HCT116 (cell line): ENCODE results near the gene USP3. TPM values are rescaled to one million over a fixed set of nuclear protein-coding genes. Genes with fewer than 3 reads are reported as not detected.

Source experiments
- ATAC-seq: fragments of 200-7000 bp; cut with Tn5 transposase; 2 replicates; pipeline ENCODE4 v1.9.1; 2020; ENCODE audit warnings: mild to moderate bottlenecking, moderate library complexity
- BruUV-seq: library from RNA; stranded (reverse); fragments of 400-500 nt; replicated peaks from 2 replicates; lab custom pipeline; 2021; lab: Mats Ljungman, UMichigan
- CTCF ChIA-PET: fragments of 300-600 bp; sonication (Branson Sonifier 250); formaldehyde crosslinking; loops from one replicate; lab custom pipeline; 2021; ENCODE audit warnings: antibody characterized with exemption; lab: Charles Lee
- POLR2A ChIA-PET: fragments of 300-600, 350-600 bp; sonication (Branson Sonifier 250); formaldehyde crosslinking; loops from one replicate; lab custom pipeline; 2021; ENCODE audit warnings: antibody characterized with exemption; lab: Charles Lee
- RAD21 ChIA-PET, 2 experiments: fragments of 300-600 bp; sonication (Branson Sonifier 250); formaldehyde crosslinking; loops; one replicate each; lab custom pipeline; 2023; ENCODE audit warnings: low total read pairs in 2 of 2; ENCODE audit not compliant: uncharacterized antibody in 2 of 2, unreplicated experiment in 2 of 2, low non-redundant PET in 1 of 2; lab: Charles Lee
- DNase-seq: peaks from one replicate; pipeline ENCODE4 v3.0.0-alpha.2; 2010; ENCODE audit warnings: low read depth, low spot score
- H2AFZ ChIP-seq: fragments of 200-600 bp; shearing (Covaris generic), sonication (generic); 2 replicates; pipeline ENCODE4 v1.6.1; 2017; ENCODE audit warnings: low read depth, mixed run types, mixed read lengths, antibody characterized with exemption, low read length; ENCODE audit not compliant: poor library complexity, severe bottlenecking
- H3K27ac ChIP-seq: 2 replicates; pipeline ENCODE4 v1.5.1; 2012; ENCODE audit warnings: low read depth, low read length
- H3K27me3 ChIP-seq: fragments of 200-600 bp; sonication (generic); 2 replicates; pipeline ENCODE4 v1.6.1; 2016; ENCODE audit warnings: mixed run types, low read length, mixed read lengths; ENCODE audit not compliant: insufficient read depth
- H3K36me3 ChIP-seq, 2 experiments: fragments of 200-500 bp in 1 of 2; fragments of 200-600 bp in 1 of 2; sonication (Bioruptor generic) in 1 of 2; sonication (generic) in 1 of 2; 2 replicates each; pipeline versions ENCODE4 v1.5.1 to v1.6.1; 2014 to 2016; ENCODE audit warnings: low read length in 2 of 2, inconsistent platforms in 1 of 2, mixed read lengths in 1 of 2, mixed run types in 1 of 2; ENCODE audit not compliant: insufficient read depth in 2 of 2, control insufficient read depth in 1 of 2
- H3K4me1 ChIP-seq, 2 experiments: fragments of 200-600 bp in 1 of 2; sonication (generic) in 1 of 2; 2 replicates each; pipeline versions ENCODE4 v1.5.1 to v1.6.1; 2012 to 2017; ENCODE audit warnings: low read length in 2 of 2, inconsistent platforms in 1 of 2, mild to moderate bottlenecking in 1 of 2, mixed read lengths in 1 of 2, mixed run types in 1 of 2, moderate library complexity in 1 of 2; ENCODE audit not compliant: insufficient read depth in 2 of 2, control insufficient read depth in 1 of 2
- H3K4me2 ChIP-seq: fragments of 200-600 bp; sonication (generic); 2 replicates; pipeline ENCODE4 v1.6.1; 2017; ENCODE audit warnings: mixed run types, low read length, mixed read lengths
- H3K4me3 ChIP-seq, 2 experiments: fragments of 200-600 bp in 1 of 2; sonication (generic) in 1 of 2; replicated peaks in 1 of 2; 2 replicates each; pipeline ENCODE4 v1.5.1; 2011 to 2016; ENCODE audit warnings: low read length in 2 of 2, control low read depth in 1 of 2, low read depth in 1 of 2, mild to moderate bottlenecking in 1 of 2, mixed read lengths in 1 of 2, mixed run types in 1 of 2
- H3K79me2 ChIP-seq: fragments of 200-600 bp; sonication (generic); 2 replicates; pipeline ENCODE4 v1.6.1; 2017; ENCODE audit warnings: mild to moderate bottlenecking, mixed run types, low read length, moderate library complexity, mixed read lengths; ENCODE audit not compliant: insufficient read depth
- H3K9ac ChIP-seq: fragments of 200-600 bp; sonication (generic); 2 replicates; pipeline ENCODE4 v1.6.1; 2016; ENCODE audit warnings: low read length, mixed read lengths
- H3K9me2 ChIP-seq: fragments of 200-600 bp; sonication (generic), shearing (Covaris generic); 2 replicates; pipeline ENCODE4 v1.6.1; 2017; ENCODE audit warnings: mixed run types, mild to moderate bottlenecking, moderate library complexity; ENCODE audit not compliant: insufficient read depth
- H3K9me3 ChIP-seq, 2 experiments: fragments of 200-500 bp in 1 of 2; fragments of 200-600 bp in 1 of 2; sonication (Bioruptor generic) in 1 of 2; sonication (generic) in 1 of 2; 2 replicates each; pipeline ENCODE4 v1.6.1; 2014 to 2017; ENCODE audit warnings: low read length in 2 of 2, mixed read lengths in 2 of 2, inconsistent platforms in 1 of 2, low read depth in 1 of 2, mild to moderate bottlenecking in 1 of 2, mixed run types in 1 of 2, moderate library complexity in 1 of 2; ENCODE audit not compliant: control insufficient read depth in 1 of 2, insufficient read depth in 1 of 2
- H4K20me1 ChIP-seq: fragments of 200-600 bp; sonication (generic), shearing (Covaris generic); 2 replicates; pipeline ENCODE4 v1.6.1; 2017; ENCODE audit warnings: mixed run types, mild to moderate bottlenecking, moderate library complexity; ENCODE audit not compliant: insufficient read depth
- ATF3 ChIP-seq: IDR thresholded peaks from 2 replicates; pipeline ENCODE4 v1.6.1; 2012
- EGR1 ChIP-seq: IDR thresholded peaks from 2 replicates; pipeline ENCODE4 v1.6.1; 2012; ENCODE audit warnings: low read depth
- ELF1 ChIP-seq: IDR thresholded peaks from 2 replicates; pipeline ENCODE4 v1.6.1; 2012; ENCODE audit warnings: low read depth, borderline replicate concordance
- EZH2 ChIP-seq: fragments of 200-600 bp; sonication (generic); IDR thresholded peaks from 2 replicates; pipeline ENCODE4 v1.6.1; 2017; ENCODE audit warnings: antibody characterized with exemption, mixed run types
- EZH2phosphoT487 ChIP-seq: fragments of 200-600 bp; IDR thresholded peaks from 2 replicates; pipeline ENCODE4 v1.6.1; 2018; ENCODE audit warnings: antibody characterized with exemption, borderline replicate concordance
- JUND ChIP-seq: IDR thresholded peaks from 2 replicates; pipeline ENCODE4 v1.6.1; 2012
- MAX ChIP-seq: IDR thresholded peaks from 2 replicates; pipeline ENCODE4 v1.6.1; 2012
- POLR2A ChIP-seq: IDR thresholded peaks from 2 replicates; pipeline ENCODE4 v1.7.0; 2011; ENCODE audit warnings: borderline replicate concordance; ENCODE audit not compliant: insufficient read depth, insufficient read length; ENCODE audit errors: extremely low read depth
- POLR2AphosphoS5 ChIP-seq: IDR thresholded peaks from 2 replicates; pipeline ENCODE4 v1.6.1; 2011; ENCODE audit warnings: mild to moderate bottlenecking, low read depth, low read length, moderate library complexity
- RAD21 ChIP-seq: IDR thresholded peaks from 2 replicates; pipeline ENCODE4 v1.6.1; 2012; ENCODE audit warnings: low read depth, mild to moderate bottlenecking
- SP1 ChIP-seq: IDR thresholded peaks from 2 replicates; pipeline ENCODE4 v1.6.1; 2012; ENCODE audit warnings: low read depth
- SRF ChIP-seq: IDR thresholded peaks from 2 replicates; pipeline ENCODE4 v1.6.1; 2012; ENCODE audit warnings: low read depth
- TCF7L2 ChIP-seq: IDR thresholded peaks from 2 replicates; pipeline ENCODE4 v1.7.0; 2011; ENCODE audit warnings: borderline replicate concordance, inconsistent platforms; ENCODE audit not compliant: insufficient read depth, insufficient read length; ENCODE audit errors: extremely low read depth
- YY1 ChIP-seq: IDR thresholded peaks from 2 replicates; pipeline ENCODE4 v1.6.1; 2011; ENCODE audit warnings: low read length, low read depth, moderate library complexity, mild to moderate bottlenecking; ENCODE audit not compliant: insufficient replicate concordance; ENCODE audit errors: extremely low read depth
- ZFX ChIP-seq: fragments of 450-650 bp; IDR thresholded peaks from 2 replicates; pipeline ENCODE4 v1.6.1; 2017
- intact Hi-C: fragments of 100-400 bp; cut with micrococcal nuclease; formaldehyde crosslinking; loops from 2 replicates; pipeline ENCODE4 v1.10.0; 2022
- total RNA-seq: library from RNA; stranded (reverse); gene quantifications from one replicate; pipeline ENCODE4 v1.2.1, GENCODE V29; 2021; ENCODE audit not compliant: unreplicated experiment
- TF ChIP-seq, protein P1 (sequence below): IDR thresholded peaks from 2 replicates; pipeline ENCODE4 v1.6.1; 2012; ENCODE audit warnings: low read depth

Gene USP3
- total RNA-seq, 1 experiment from 2014 or later: 61.6 TPM

DNA sequence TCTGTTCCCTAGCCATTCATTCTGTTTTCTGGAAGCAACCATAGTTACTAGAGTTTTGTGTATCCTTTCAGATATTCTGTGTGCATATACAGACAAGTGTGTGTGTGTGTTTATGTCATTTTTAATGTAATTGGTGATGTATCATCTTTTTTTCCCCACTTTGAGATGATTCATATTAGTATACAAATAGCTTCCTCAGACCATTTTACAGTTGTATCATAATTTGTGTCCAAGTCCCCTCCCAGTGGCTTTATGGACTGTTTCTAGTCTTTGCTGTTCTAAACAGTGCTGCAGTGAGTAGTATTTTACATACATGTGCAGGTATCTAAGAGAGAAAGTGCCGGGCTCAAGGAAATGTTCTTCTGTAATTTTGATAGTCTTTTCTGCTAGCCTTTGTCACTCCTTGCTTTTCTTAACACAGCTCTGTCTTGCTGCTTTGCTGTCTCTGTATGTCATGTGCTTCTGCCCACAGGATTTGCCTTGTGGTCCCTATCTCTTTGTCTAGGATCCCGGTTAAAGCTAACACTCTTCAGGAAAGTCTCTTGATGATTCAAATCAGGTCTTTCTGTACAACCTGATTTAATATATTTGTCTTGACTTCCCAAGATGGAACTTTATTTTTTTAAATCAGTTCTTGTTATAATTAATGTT, 61.3 kb downstream of the USP3 start:
- Histone ChIP-seq H3K9me3 (no peaks in the 10 kb centered on the region), H4K20me1 (no peaks in the 10 kb centered on the region), H2AFZ (no peak overlapping the region), H3K9me2 (no peaks in the 10 kb centered on the region), H3K4me3 (no peak overlapping the region), H3K36me3 (peaks cover 14 to 25% of the 10 kb centered on the region in 2 experiments; a peak in 2 of 4 replicates), H3K9ac (no peak overlapping the region), H3K79me2 (no peaks in the 10 kb centered on the region), H3K4me2 (no peak overlapping the region), H3K4me1 (no peaks in the 10 kb centered on the region), H3K27me3 (no peaks in the 10 kb centered on the region), H3K27ac (no peak overlapping the region)
- no TSS peak for BruUV-seq
- CTCF ChIA-PET: no interaction called here
- TF ChIP-seq EZH2phosphoT487 (no peak), ELF1 (no peak), SRF (no peak), POLR2A (no peak), EZH2 (no peak), POLR2AphosphoS5 (no peak), TCF7L2 (no peak), ZFX (no peak), ATF3 (no peak), SP1 (no peak), EGR1 (no peak), JUND (no peak), YY1 (no peak), RAD21 (no peak), MAX (no peak)
- TF ChIP-seq, protein P1, sequence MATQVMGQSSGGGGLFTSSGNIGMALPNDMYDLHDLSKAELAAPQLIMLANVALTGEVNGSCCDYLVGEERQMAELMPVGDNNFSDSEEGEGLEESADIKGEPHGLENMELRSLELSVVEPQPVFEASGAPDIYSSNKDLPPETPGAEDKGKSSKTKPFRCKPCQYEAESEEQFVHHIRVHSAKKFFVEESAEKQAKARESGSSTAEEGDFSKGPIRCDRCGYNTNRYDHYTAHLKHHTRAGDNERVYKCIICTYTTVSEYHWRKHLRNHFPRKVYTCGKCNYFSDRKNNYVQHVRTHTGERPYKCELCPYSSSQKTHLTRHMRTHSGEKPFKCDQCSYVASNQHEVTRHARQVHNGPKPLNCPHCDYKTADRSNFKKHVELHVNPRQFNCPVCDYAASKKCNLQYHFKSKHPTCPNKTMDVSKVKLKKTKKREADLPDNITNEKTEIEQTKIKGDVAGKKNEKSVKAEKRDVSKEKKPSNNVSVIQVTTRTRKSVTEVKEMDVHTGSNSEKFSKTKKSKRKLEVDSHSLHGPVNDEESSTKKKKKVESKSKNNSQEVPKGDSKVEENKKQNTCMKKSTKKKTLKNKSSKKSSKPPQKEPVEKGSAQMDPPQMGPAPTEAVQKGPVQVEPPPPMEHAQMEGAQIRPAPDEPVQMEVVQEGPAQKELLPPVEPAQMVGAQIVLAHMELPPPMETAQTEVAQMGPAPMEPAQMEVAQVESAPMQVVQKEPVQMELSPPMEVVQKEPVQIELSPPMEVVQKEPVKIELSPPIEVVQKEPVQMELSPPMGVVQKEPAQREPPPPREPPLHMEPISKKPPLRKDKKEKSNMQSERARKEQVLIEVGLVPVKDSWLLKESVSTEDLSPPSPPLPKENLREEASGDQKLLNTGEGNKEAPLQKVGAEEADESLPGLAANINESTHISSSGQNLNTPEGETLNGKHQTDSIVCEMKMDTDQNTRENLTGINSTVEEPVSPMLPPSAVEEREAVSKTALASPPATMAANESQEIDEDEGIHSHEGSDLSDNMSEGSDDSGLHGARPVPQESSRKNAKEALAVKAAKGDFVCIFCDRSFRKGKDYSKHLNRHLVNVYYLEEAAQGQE: no peak
- POLR2A ChIA-PET: no interaction called here
- ATAC-seq (no peak), DNase-seq (no peak)
- intact Hi-C loops: no loop called here
- RAD21 ChIA-PET: no interaction called here
